Glutamatergic neuron (in vitro differentiated cells): ENCODE results near the gene ZFYVE28. TPM values are rescaled to one million over a fixed set of nuclear protein-coding genes. Genes with fewer than 3 reads are reported as not detected.

Source experiments
- DNase-seq: peaks from one replicate; pipeline ENCODE4 v3.0.0; 2022
- H3K27ac Mint-ChIP-seq: one replicate; pipeline ENCODE4 v1.8.0; 2020; ENCODE audit warnings: mild to moderate bottlenecking, mixed read lengths, inconsistent platforms; ENCODE audit not compliant: unreplicated experiment
- H3K27me3 Mint-ChIP-seq: one replicate; pipeline ENCODE4 v1.8.0; 2020; ENCODE audit warnings: mild to moderate bottlenecking, moderate library complexity, mixed read lengths, inconsistent platforms; ENCODE audit not compliant: unreplicated experiment
- H3K36me3 Mint-ChIP-seq: one replicate; pipeline ENCODE4 v1.8.0; 2020; ENCODE audit warnings: mild to moderate bottlenecking, mixed read lengths, inconsistent platforms; ENCODE audit not compliant: unreplicated experiment
- H3K4me1 Mint-ChIP-seq: one replicate; pipeline ENCODE4 v1.8.0; 2020; ENCODE audit warnings: mild to moderate bottlenecking, low read depth, mixed read lengths, inconsistent platforms; ENCODE audit not compliant: unreplicated experiment
- H3K4me3 Mint-ChIP-seq: one replicate; pipeline ENCODE4 v1.8.0; 2020; ENCODE audit warnings: mild to moderate bottlenecking, mixed read lengths, inconsistent platforms; ENCODE audit not compliant: unreplicated experiment
- H3K9me3 Mint-ChIP-seq: one replicate; pipeline ENCODE4 v1.8.0; 2020; ENCODE audit warnings: mild to moderate bottlenecking, moderate library complexity, mixed read lengths, inconsistent platforms; ENCODE audit not compliant: unreplicated experiment
- total RNA-seq: library from RNA; stranded (reverse); fragmentation: NEBNext Ultra II Directional; extraction: Animal tissue kit (Norgen Biotek cat#: 25700); gene quantifications from one replicate; pipeline ENCODE4 v1.2.1, GENCODE V29; 2021; ENCODE audit not compliant: unreplicated experiment
- TF ChIP-seq, protein P1 (sequence below): fragments of 200-600 bp; sonication (generic); IDR thresholded peaks from one replicate; pipeline ENCODE4 v1.5.0; 2021; ENCODE audit not compliant: partially characterized antibody, unreplicated experiment

The ZFYVE28 gene
- total RNA-seq, 1 donor from 2014 or later, result 4.8 TPM

DNA sequence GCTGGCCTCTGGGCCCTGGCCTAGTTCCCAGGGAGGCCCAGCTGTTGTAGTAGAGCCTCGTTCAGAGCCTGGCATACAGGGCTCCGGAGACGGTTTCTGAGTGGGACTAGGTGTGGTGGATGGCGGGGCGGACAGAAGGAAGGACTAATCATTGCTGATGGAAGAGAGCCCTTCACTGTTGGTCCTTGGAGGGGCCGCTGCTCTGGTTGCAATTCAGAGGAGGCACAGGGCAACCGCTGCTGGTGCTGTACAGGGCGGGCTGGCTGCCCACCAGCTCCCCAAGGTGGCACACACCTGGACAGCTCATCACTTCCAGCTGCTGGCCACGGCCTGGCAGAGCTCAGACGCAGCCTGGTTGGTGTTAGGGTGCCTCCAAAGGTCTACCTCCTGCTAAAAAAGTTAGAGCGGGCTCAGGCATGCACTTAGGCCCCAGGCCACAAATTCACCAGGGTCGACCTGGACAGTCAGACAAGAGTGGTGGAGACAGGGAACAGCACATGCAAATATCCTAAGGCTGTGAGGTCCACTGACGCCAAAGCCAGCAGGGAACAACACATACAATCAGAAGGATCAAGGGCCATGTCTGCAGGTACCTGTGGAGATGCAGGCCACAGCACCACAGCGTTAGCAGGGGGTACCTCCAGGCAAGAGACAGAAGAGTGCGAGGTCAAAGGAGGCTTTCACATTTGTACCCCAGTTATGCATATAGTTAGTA lies 43.0 kb upstream of the ZFYVE28 start:
- no peak for DNase-seq
- H3K4me3 Mint-ChIP-seq, result peak overlapping the region; percentile 78

DNA sequence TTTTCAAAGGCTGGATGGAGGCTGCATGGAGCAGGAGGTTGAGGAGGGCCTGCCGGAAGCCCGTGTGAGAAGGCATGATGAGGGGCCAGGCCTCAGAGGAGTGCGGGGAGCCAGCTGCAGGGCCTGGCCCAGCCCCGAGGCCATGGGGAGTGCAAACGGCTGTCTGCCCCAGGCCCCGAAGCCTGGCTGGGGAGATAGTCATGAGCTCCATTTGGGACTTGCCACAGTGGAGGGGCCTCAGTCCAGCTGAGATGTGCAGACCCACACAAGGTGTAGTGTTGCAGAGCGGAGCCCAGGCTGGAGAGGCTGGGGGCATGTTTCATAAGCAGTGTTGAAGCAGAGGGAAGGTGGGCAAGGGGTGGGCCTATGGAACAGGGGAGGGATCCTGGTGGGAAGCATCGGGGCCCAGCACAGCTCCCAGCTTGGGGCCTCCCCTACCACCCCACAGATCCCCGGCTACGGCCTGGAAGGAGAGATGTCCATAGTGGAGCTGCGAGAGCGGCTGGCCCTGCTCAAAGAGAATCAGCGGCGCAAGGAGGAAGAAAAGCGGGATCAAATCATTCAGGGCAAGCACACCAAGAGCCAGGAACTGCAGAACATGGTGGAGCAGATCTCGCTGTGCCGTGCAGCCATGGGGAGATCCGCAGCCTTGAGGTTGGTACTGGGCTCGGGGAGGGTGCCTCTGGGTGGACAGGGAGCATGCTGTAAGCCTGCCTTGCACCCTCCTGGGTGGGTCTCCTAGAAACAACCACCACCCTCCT lies 41.3 kb upstream of the ZFYVE28 start:
- peaks cover 3% of the 10 kb centered on the region for H3K27me3 Mint-ChIP-seq
- no peak overlapping the region for H3K4me3 Mint-ChIP-seq
- H3K4me1 Mint-ChIP-seq, result no peaks in the 10 kb centered on the region
- no peaks in the 10 kb centered on the region for H3K36me3 Mint-ChIP-seq
- no peak overlapping the region for H3K27ac Mint-ChIP-seq
- TF ChIP-seq, protein P1, sequence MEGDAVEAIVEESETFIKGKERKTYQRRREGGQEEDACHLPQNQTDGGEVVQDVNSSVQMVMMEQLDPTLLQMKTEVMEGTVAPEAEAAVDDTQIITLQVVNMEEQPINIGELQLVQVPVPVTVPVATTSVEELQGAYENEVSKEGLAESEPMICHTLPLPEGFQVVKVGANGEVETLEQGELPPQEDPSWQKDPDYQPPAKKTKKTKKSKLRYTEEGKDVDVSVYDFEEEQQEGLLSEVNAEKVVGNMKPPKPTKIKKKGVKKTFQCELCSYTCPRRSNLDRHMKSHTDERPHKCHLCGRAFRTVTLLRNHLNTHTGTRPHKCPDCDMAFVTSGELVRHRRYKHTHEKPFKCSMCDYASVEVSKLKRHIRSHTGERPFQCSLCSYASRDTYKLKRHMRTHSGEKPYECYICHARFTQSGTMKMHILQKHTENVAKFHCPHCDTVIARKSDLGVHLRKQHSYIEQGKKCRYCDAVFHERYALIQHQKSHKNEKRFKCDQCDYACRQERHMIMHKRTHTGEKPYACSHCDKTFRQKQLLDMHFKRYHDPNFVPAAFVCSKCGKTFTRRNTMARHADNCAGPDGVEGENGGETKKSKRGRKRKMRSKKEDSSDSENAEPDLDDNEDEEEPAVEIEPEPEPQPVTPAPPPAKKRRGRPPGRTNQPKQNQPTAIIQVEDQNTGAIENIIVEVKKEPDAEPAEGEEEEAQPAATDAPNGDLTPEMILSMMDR, result no peak
- DNase-seq, result no peak
- H3K9me3 Mint-ChIP-seq, result peaks cover 5% of the 10 kb centered on the region

More for the DNA sequence above, 43.0 kb upstream of the ZFYVE28 start:
- TF ChIP-seq, protein P1, result no peak
- H3K36me3 Mint-ChIP-seq, result no peaks in the 10 kb centered on the region
- peaks cover 3% of the 10 kb centered on the region for H3K27me3 Mint-ChIP-seq
- H3K4me1 Mint-ChIP-seq, result no peaks in the 10 kb centered on the region
- H3K27ac Mint-ChIP-seq, result peak overlapping the region; percentile 69
- peaks cover 5% of the 10 kb centered on the region for H3K9me3 Mint-ChIP-seq

DNA sequence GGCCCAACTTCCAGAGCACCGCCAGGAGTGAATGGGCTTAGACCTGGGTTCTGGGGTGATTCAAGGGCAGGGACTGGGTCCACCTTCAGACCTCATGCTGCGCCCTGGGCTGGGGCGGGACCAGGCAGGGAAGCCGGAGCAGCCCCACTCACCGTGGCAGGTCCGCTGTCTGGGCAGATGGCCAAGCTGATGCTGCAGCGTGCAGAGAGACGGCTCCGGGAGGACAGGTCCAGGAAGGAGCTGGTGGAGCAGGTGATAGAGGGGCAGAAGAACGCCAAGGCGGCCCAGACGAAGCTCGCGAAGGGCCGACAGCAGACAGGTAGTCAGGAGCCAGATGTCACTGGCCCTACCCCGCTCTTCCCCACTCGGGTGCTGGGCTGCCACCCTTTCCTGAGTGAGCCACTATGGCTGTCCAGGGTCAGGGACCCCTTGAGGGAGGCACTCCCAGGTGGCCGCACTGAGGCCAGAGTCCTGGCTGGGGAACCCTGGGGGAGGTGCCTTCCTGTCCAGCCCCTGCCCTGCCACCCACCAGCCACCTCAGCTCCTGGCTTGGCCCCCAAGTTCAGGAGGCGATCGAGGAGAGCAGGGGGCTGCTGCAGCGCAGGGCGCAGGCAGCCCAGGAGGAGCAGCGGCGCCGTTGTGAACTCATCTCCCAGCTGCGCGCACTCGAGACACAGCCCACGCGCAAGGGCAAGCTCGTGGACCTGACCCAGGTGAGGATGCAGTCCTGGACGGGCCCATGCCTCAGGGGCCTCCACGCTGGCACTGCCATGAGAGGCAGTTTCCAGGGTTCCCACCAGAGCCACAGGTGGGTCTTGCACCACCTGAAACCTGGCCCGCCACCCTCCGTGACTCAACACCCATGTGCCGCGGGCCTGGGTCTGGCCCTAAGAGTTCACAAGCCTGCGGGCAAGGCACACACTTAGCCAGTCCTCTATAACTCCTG lies 40.4 kb upstream of the ZFYVE28 start:
- no peaks in the 10 kb centered on the region for H3K4me1 Mint-ChIP-seq
- H3K27me3 Mint-ChIP-seq, result peaks cover 3% of the 10 kb centered on the region
- H3K4me3 Mint-ChIP-seq, result no peak overlapping the region
- H3K36me3 Mint-ChIP-seq, result no peaks in the 10 kb centered on the region
- no peak overlapping the region for H3K27ac Mint-ChIP-seq
- TF ChIP-seq, protein P1, result no peak
- H3K9me3 Mint-ChIP-seq, result peaks cover 5% of the 10 kb centered on the region
- DNase-seq, result no peak

DNA sequence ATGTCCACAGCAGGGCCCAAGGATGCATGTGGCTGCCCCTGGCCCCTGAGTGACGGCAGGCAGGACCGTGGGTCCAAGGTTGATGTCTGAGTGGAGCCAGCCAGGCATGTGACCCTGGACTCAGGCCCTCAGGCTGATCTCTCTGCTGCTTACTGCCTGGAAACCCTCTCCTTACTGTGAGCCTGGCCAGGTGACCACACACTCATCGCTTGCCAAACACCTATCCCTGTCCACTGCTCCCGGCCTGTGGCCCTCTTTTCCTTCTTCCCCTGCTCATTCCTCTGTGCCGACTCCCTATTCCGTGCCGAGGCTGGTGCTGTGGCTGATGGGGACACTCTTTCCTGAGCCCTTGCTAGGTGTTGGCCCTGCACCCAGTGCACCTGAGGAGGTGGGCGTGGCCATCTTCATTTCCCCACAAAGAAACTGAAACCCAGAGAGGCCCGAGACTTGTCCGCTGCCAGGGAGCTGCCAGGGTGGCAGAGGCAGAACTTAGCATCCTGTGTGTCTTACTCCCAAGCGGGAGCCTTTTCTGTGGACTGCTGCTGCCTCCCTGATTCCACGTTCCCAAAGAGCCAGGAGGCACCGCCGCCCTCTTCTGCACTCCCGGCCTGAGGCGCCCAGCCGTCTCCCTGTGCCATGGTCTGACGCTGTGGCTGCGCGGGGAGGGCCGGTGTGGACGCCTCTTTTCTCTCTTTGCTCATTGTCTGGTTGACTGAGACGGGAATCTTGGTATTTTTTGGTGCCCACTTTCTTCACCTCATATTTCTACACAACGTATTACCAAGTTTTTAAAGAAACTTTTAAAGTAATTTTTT lies 39.2 kb upstream of the ZFYVE28 start:
- no peak for DNase-seq
- H3K27me3 Mint-ChIP-seq, result peaks cover 1% of the 10 kb centered on the region

More for the DNA sequence above, 39.2 kb upstream of the ZFYVE28 start:
- no peak overlapping the region for H3K27ac Mint-ChIP-seq
- no peaks in the 10 kb centered on the region for H3K36me3 Mint-ChIP-seq
- H3K4me1 Mint-ChIP-seq, result no peaks in the 10 kb centered on the region
- TF ChIP-seq, protein P1, result no peak
- peaks cover 5% of the 10 kb centered on the region for H3K9me3 Mint-ChIP-seq
- H3K4me3 Mint-ChIP-seq, result no peak overlapping the region
